Hepatocyte (in vitro differentiated cells): Measurements from ENCODE around the gene AIF1.

ENCODE experiments used
- CTCF ChIP-seq: fragments of 200-600 bp; sonication (generic); IDR thresholded peaks from 2 replicates; pipeline ENCODE4 v1.5.1; 2016; ENCODE audit warnings: antibody characterized with exemption, mild to moderate bottlenecking; ENCODE audit not compliant: poor library complexity
- EZH2phosphoT487 ChIP-seq: fragments of 200-600 bp; sonication (generic); IDR thresholded peaks from one replicate; pipeline ENCODE4 v1.6.1; 2018; ENCODE audit warnings: antibody characterized with exemption, mild to moderate bottlenecking, low read depth, moderate library complexity; ENCODE audit not compliant: unreplicated experiment, severe bottlenecking

- TF ChIP-seq EZH2phosphoT487 (no peak), CTCF (no peak)
Observed at GRCh38 chr6:31576897-31577578, 38.0 kb upstream of the AIF1 start.
